Measurements from ENCODE around the gene TMEM200B.
"Not testable (repeated sequence)": the region's sequence is repeated elsewhere in the genome, so short reads cannot be mapped to it uniquely, and the experiment has no call there.

The TMEM200B gene

GRCh38 chr1:29133861-29134694 is 10.4 kb upstream of the TMEM200B start:
- DNase-seq (ENCODE audit: low read depth): no peak

GRCh38 chr1:29131056-29131455 is 7.4 kb upstream of the TMEM200B start:
- not testable (repeated sequence) for DNase-seq (ENCODE audit: low read depth)

- no peak for DNase-seq (ENCODE audit: low read depth)
Measured at GRCh38 chr1:29129916-29130315, 6.2 kb upstream of the TMEM200B start.

GRCh38 chr1:29128739-29129138 is 5.0 kb upstream of the TMEM200B start:
- no peak for DNase-seq (ENCODE audit: low read depth)

- DNase-seq (ENCODE audit: low read depth): no peak
Measured at GRCh38 chr1:29126198-29126597, 2.5 kb upstream of the TMEM200B start.

DNA sequence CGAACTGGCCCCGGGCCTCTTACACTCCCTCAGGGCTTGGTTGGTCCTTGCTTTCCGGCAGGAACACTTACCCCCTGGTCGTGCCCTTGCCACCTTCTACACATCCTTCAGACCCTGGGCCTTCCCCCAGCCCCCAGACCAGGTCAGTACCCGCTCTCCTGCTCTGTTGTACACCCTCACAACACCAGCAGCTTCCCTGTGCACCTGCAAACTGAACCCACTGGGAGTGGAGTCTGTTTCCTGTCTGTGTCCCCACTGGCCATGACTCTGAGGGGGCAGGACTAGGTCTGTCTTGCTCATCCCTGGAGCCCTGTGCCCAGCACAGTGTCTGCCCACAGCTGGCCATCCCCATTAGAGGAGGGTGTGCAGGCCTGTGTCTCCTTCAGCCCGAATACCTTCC is 2.1 kb upstream of the TMEM200B start:
- DNase-seq (ENCODE audit: low read depth): no peak

GRCh38 chr1:29125237-29125641 is 1.5 kb upstream of the TMEM200B start:
- no peak for DNase-seq (ENCODE audit: low read depth)

- peak; percentile 63 for DNase-seq (ENCODE audit: low read depth)
Measured at GRCh38 chr1:29124366-29125236, 898 bp upstream of the TMEM200B start.

- DNase-seq (ENCODE audit: low read depth): no peak
Measured at GRCh38 chr1:29123053-29123886, 433 bp downstream of the TMEM200B start.

DNA sequence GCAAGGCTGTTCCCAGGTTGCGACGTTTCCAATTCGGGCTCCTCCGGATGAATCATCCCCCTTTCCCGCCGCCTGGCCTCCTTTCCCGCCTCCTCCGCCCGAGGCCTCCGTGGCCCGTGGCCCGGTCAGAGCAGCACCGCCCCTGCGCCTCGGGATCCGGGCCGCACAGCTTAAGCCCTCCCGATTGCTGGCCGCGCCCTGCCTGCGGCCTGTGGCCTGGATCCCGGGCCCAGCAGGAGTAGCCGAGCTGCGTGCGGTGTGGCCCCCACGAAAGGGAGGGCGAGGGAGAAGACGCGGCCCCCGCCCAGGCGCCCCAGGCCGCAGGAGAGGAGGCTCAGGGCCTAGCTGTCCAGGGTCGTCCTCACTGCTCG is 1.0 kb downstream of the TMEM200B start:
- peak; percentile 77 for DNase-seq (ENCODE audit: low read depth)

- DNase-seq (ENCODE audit: low read depth): no peak
Measured at GRCh38 chr1:29121936-29122681, 1.6 kb downstream of the TMEM200B start.

DNA sequence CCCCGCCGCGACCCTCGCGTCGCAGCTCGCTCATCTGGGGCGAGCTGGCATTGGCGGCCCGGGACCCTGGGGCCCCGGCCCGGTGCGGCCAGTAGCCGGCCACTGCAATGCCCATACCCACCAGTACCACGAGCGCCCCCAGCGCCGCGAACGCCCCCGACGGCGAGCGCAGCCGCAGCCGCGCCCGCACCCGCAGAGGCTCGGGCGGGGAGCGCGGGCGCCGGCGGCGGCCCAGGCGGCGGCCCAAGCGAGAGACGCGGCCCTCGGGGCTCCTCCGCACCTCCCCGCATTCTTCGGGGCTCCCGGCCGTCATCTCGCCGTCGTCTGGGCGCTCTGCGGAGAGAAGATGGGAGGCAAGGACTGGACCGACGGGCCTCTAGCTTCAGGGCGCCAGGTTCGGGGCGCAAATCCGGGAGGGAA is 2.2 kb downstream of the TMEM200B start:
- no peak for DNase-seq (ENCODE audit: low read depth)

GRCh38 chr1:29120947-29121485 is 2.7 kb downstream of the TMEM200B start:
- DNase-seq (ENCODE audit: low read depth): no peak

GRCh38 chr1:29120367-29120766 is 3.3 kb downstream of the TMEM200B start:
- DNase-seq (ENCODE audit: low read depth): no peak

- no peak for DNase-seq (ENCODE audit: low read depth)
Measured at GRCh38 chr1:29119121-29119929, 4.4 kb downstream of the TMEM200B start.

GRCh38 chr1:29117381-29117780 is 6.3 kb downstream of the TMEM200B start:
- no peak for DNase-seq (ENCODE audit: low read depth)

- no peak for DNase-seq (ENCODE audit: low read depth)
Measured at GRCh38 chr1:29114654-29115053, 9.0 kb downstream of the TMEM200B start.

DNA sequence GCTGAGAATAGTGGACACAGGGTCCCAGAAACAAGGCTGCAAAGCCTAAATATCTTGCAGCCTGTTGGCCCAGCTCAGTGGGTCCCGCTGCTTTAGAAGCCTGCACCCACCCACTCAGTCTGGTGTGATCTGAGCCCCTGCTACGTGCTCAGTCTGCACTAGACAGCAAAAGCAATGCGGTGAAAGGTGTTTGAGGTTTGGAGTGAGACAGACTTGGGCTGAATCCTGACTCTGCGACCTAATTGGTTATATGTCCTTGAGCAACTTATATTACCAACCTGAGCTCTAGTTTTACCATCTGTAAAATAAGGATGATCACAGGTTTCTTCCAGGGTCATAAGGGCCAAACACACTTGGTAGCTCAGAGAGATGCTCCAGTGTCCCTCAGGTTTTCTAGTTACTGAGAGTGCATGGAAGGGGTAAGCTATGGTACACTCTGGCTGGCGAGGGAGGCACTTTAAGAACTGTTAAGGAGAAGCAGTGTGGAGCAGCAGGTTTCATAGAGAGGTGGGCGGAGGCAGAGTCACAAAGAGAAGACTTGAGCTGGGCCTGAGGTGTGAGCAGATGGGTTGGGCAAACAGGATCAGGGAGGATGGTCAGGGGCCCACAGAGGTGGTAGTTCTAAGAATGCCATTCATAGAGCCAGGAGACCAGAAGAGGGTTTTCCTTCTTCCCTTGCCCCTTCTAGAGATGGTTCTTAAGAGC is 10.1 kb downstream of the TMEM200B start:
- no peak for DNase-seq (ENCODE audit: low read depth)

DNA sequence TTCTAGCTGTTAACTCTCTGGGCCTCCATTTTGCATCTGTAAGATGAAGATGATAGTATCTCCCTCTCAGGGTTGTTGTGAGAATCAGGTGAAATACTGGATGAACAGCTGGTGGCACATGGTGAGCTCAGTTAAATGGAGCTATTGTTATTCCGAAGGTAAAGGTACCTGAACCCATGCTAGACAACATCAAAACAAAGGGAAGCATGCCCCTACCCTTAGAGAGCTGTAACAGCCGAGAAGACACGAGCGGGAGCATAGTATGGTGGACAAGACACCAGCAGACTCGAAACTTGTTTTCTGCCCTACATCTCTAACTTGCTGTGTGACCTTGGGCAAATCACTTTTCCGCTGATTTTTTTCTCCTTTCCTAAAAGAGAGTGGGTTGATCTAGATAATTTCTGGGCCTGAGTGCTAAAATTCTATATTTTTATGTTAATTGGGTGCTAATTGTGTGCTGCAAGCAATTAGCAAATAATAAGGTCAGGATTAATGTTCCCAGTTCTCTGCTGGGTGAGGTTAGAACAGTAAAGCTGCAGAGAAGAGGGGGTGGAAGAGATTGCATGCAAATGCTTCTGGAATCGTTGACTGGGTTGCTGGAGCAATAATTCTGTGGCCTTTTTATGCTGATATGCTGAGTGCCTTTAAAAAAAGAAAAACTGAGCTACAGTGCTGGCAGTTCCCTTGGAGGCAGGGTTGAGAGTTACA is 10.8 kb downstream of the TMEM200B start:
- no peak for DNase-seq (ENCODE audit: low read depth)

Measured in fibroblast of the conjunctiva (primary cell).